B cell (primary cell): Measurements from ENCODE around the gene EGLN2. TPM values are rescaled to one million over a fixed set of nuclear protein-coding genes. Genes with fewer than 3 reads are reported as not detected.
A peak's percentile ranks its signal among the peaks of the same experiment; 100 is the strongest.

Experiments used
- ATAC-seq: fragments of 200-7000 bp; cut with Tn5 transposase; one replicate; pipeline ENCODE4 v1.10.0; 2021; ENCODE audit warnings: low read depth, mild to moderate bottlenecking, moderate number of reproducible peaks, moderate library complexity
- CTCF ChIA-PET: fragments of 350-600 bp; sonication (Branson Sonifier 250); formaldehyde crosslinking; loops from one replicate; lab custom pipeline; 2021; ENCODE audit warnings: antibody characterized with exemption, inconsistent platforms; lab: Charles Lee
- POLR2A ChIA-PET: fragments of 350-600 bp; sonication (Branson Sonifier 250); formaldehyde crosslinking; loops from one replicate; lab custom pipeline; 2021; ENCODE audit warnings: antibody characterized with exemption; lab: Charles Lee
- DNase-seq: peaks from one replicate; pipeline ENCODE4 v3.0.0; 2013
- H2AFZ ChIP-seq: 2 replicates; pipeline ENCODE4 v1.6.1; 2012; ENCODE audit warnings: mild to moderate bottlenecking, low read depth, low read length; ENCODE audit not compliant: insufficient read depth, poor library complexity, severe bottlenecking
- H3K27ac ChIP-seq, 2 donors: 1 replicate in 1 of 2; 2 replicates in 1 of 2; pipeline ENCODE4 v1.5.1; 2012 to 2013; ENCODE audit warnings: low read length in 2 of 2, mild to moderate bottlenecking in 2 of 2, moderate library complexity in 1 of 2
- H3K27me3 ChIP-seq, 4 experiments: fragments of 200-600 bp in 1 of 4; sonication (generic) in 1 of 4; replicated peaks in 1 of 4; 1 replicate in 2 of 4; 2 replicates in 2 of 4; pipeline versions ENCODE4 v1.6.1 to v1.7.0; 2013 to 2016; ENCODE audit warnings: low read length in 3 of 4, mild to moderate bottlenecking in 2 of 4, mixed read lengths in 1 of 4, moderate library complexity in 1 of 4; ENCODE audit not compliant: insufficient read depth in 4 of 4, control insufficient read depth in 3 of 4; ENCODE audit errors: control extremely low read depth in 1 of 4
- H3K36me3 ChIP-seq, 2 experiments: replicated peaks in 1 of 2; 1 replicate in 1 of 2; 2 replicates in 1 of 2; pipeline versions ENCODE4 v1.6.1 to v1.7.1; 2013; ENCODE audit warnings: low read length in 1 of 2; ENCODE audit not compliant: insufficient read depth in 2 of 2, control insufficient read depth in 1 of 2; ENCODE audit errors: control extremely low read depth in 1 of 2, extremely low read depth in 1 of 2
- H3K4me1 ChIP-seq, 2 donors: fragments of 200-600 bp in 1 of 2; sonication (generic) in 1 of 2; 1 replicate in 1 of 2; 2 replicates in 1 of 2; pipeline versions ENCODE4 v1.5.1 to v1.6.1; 2013 to 2017; ENCODE audit warnings: low read length in 2 of 2; ENCODE audit not compliant: control insufficient read depth in 2 of 2, insufficient read depth in 2 of 2
- H3K4me2 ChIP-seq: replicated peaks from 2 replicates; pipeline ENCODE3; 2012; ENCODE audit warnings: mild to moderate bottlenecking, low read depth, low read length; ENCODE audit not compliant: poor library complexity, severe bottlenecking
- H3K4me3 ChIP-seq, 5 experiments: fragments of 200-600 bp in 1 of 5; sonication (generic) in 1 of 5; 1 replicate in 3 of 5; 2 replicates in 2 of 5; pipeline versions ENCODE4 v1.5.1 to v1.7.0; 2011 to 2016; ENCODE audit warnings: low read length in 4 of 5, mild to moderate bottlenecking in 4 of 5, low read depth in 2 of 5, control low read depth in 1 of 5, moderate library complexity in 1 of 5; ENCODE audit not compliant: insufficient read depth in 1 of 5; ENCODE audit errors: control extremely low read depth in 1 of 5, extremely low read depth in 1 of 5
- H3K79me2 ChIP-seq: fragments of 200-600 bp; sonication (generic); one replicate; pipeline ENCODE4 v1.6.0; 2016; ENCODE audit warnings: low read length; ENCODE audit not compliant: control insufficient read depth, insufficient read depth
- H3K9ac ChIP-seq: fragments of 200-600 bp; sonication (generic); 2 replicates; pipeline ENCODE4 v1.6.1; 2017; ENCODE audit warnings: mild to moderate bottlenecking, low read length, moderate library complexity
- H3K9me3 ChIP-seq, 3 donors: one replicate each; pipeline versions ENCODE4 v1.6.1 to v1.7.1; 2013; ENCODE audit warnings: low read length in 2 of 3; ENCODE audit not compliant: control insufficient read depth in 2 of 3, insufficient read depth in 1 of 3; ENCODE audit errors: control extremely low read depth in 1 of 3
- H4K20me1 ChIP-seq: 2 replicates; pipeline ENCODE4 v1.6.0; 2012; ENCODE audit warnings: mild to moderate bottlenecking, low read length; ENCODE audit not compliant: insufficient read depth, control insufficient read depth, poor library complexity, severe bottlenecking
- H3K27ac Mint-ChIP-seq: one replicate; pipeline ENCODE4 v1.8.0; 2021; ENCODE audit warnings: mixed read lengths
- H3K27me3 Mint-ChIP-seq: one replicate; pipeline ENCODE4 v1.8.0; 2021; ENCODE audit warnings: mixed read lengths
- H3K4me1 Mint-ChIP-seq: one replicate; pipeline ENCODE4 v1.8.0; 2021; ENCODE audit warnings: mixed read lengths
- H3K4me3 Mint-ChIP-seq: one replicate; pipeline ENCODE4 v1.8.0; 2021; ENCODE audit warnings: mixed read lengths
- H3K9me3 Mint-ChIP-seq: one replicate; pipeline ENCODE4 v1.8.0; 2022; ENCODE audit warnings: mixed read lengths; ENCODE audit not compliant: insufficient read depth
- EZH2 ChIP-seq: IDR thresholded peaks from 2 replicates; pipeline ENCODE4 v1.6.1; 2012; ENCODE audit warnings: borderline replicate concordance, low read depth, mild to moderate bottlenecking, moderate library complexity, low read length; ENCODE audit not compliant: insufficient read depth, poor library complexity, severe bottlenecking
- WGBS: methylation state at CpG from one replicate; pipeline ENCODE4 v1.1.5; 2013; ENCODE audit warnings: missing lambda C conversion rate; ENCODE audit not compliant: insufficient coverage; 5-methylcytosine and 5-hydroxymethylcytosine counted together
- intact Hi-C: fragments of 100-400 bp; cut with micrococcal nuclease; formaldehyde crosslinking; loops from one replicate; pipeline ENCODE4 v1.10.0; 2022
- polyA plus RNA-seq: library from polyadenylated mRNA; depleted of rRNA; stranded (reverse); fragments of >200 nt; gene quantifications from 2 replicates; pipeline ENCODE4 v1.2.3, GENCODE V29; 2012
- total RNA-seq, 2 donors: library from RNA; stranded (reverse); fragments of 120-200 nt in 1 of 2; gene quantifications; 1 replicate in 1 of 2; 2 replicates in 1 of 2; pipeline versions ENCODE4 v1.2.3 to v1.2.4, GENCODE V29; 2013 to 2022
- TF ChIP-seq, protein P1 (sequence below): fragments of 200-600 bp; IDR thresholded peaks from one replicate; pipeline ENCODE4 v1.8.0; 2022; ENCODE audit warnings: antibody characterized with exemption, mild to moderate bottlenecking

The EGLN2 gene
- total and polyA plus RNA-seq, 2 donors (not counting 1 experiment from before 2014, with no cell fraction given) = 130 to 178 TPM

- Mint-ChIP-seq H3K27ac (peak overlapping the region; percentile 98), H3K4me1 (peaks cover 47% of the 10 kb centered on the region), H3K9me3 (no peaks in the 10 kb centered on the region), H3K27me3 (no peaks in the 10 kb centered on the region), H3K4me3 (peak overlapping the region; percentile 73)
- intact Hi-C loops = loop anchor here (5.0 kb wide), 1 partner anchor 185 kb away; no protein-coding TSS in a partner anchor
- Histone ChIP-seq H3K36me3 (peaks cover 0 to 36% of the 10 kb centered on the region in 2 experiments), H3K4me3 (peak overlapping the region in 3 of 5 experiments; percentile 61 to 82 (median 67)), H4K20me1 (peaks cover 27% of the 10 kb centered on the region), H3K9me3 (no peaks in the 10 kb centered on the region), H3K4me1 (peaks cover 42 to 46% of the 10 kb centered on the region in 2 donors), H3K4me2 (peak overlapping the region; percentile 82), H3K27me3 (no peaks in the 10 kb centered on the region), H3K9ac (peak overlapping the region; percentile 79), H3K27ac (peak overlapping the region; percentile 85 to 90), H3K79me2 (peaks cover 40% of the 10 kb centered on the region), H2AFZ (peak overlapping the region; percentile 76)
- ATAC-seq (no peak), DNase-seq (no peak)
- no peak for TF ChIP-seq EZH2
- TF ChIP-seq, protein P1, sequence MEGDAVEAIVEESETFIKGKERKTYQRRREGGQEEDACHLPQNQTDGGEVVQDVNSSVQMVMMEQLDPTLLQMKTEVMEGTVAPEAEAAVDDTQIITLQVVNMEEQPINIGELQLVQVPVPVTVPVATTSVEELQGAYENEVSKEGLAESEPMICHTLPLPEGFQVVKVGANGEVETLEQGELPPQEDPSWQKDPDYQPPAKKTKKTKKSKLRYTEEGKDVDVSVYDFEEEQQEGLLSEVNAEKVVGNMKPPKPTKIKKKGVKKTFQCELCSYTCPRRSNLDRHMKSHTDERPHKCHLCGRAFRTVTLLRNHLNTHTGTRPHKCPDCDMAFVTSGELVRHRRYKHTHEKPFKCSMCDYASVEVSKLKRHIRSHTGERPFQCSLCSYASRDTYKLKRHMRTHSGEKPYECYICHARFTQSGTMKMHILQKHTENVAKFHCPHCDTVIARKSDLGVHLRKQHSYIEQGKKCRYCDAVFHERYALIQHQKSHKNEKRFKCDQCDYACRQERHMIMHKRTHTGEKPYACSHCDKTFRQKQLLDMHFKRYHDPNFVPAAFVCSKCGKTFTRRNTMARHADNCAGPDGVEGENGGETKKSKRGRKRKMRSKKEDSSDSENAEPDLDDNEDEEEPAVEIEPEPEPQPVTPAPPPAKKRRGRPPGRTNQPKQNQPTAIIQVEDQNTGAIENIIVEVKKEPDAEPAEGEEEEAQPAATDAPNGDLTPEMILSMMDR = no peak
- POLR2A ChIA-PET = interaction anchor here (1.1 to 3.1 kb wide), 8 partner anchors 10 to 134 kb away, joined by 4 to 68 read pairs (median 6); partner anchors contain the start of genes ACTMAP, RAB4B and SNRPA
- CTCF ChIA-PET = interaction anchor here (0.7 to 4.9 kb wide), 7 partner anchors 11 to 135 kb away, joined by 3 to 48 read pairs (median 7); partner anchors contain the start of genes COQ8B, ITPKC and RAB4B
- over 99% methylated on average over 9 of the region's 14 CpGs for WGBS
Observed at GRCh38 chr19:40797166-40797962, 1.6 kb upstream of the EGLN2 start.
